Activated CD4-positive, CD25-positive, alpha-beta regulatory T cell treated with anti-CD3 and anti-CD28 coated beads, Interleukin-2, amount 50 U/mL, for 16 hours (primary cell): Measurements from ENCODE around the gene KLHL28.
A peak's percentile ranks its signal among the peaks of the same experiment; 100 is the strongest.
"Not testable (repeated sequence)": the region's sequence is repeated elsewhere in the genome, so short reads cannot be mapped to it uniquely, and the experiment has no call there.

Experiments
- DNase-seq: peaks from one replicate; pipeline ENCODE4 v3.0.0-alpha.2; 2020; ENCODE audit warnings: low read depth, low spot score

The KLHL28 gene

DNA sequence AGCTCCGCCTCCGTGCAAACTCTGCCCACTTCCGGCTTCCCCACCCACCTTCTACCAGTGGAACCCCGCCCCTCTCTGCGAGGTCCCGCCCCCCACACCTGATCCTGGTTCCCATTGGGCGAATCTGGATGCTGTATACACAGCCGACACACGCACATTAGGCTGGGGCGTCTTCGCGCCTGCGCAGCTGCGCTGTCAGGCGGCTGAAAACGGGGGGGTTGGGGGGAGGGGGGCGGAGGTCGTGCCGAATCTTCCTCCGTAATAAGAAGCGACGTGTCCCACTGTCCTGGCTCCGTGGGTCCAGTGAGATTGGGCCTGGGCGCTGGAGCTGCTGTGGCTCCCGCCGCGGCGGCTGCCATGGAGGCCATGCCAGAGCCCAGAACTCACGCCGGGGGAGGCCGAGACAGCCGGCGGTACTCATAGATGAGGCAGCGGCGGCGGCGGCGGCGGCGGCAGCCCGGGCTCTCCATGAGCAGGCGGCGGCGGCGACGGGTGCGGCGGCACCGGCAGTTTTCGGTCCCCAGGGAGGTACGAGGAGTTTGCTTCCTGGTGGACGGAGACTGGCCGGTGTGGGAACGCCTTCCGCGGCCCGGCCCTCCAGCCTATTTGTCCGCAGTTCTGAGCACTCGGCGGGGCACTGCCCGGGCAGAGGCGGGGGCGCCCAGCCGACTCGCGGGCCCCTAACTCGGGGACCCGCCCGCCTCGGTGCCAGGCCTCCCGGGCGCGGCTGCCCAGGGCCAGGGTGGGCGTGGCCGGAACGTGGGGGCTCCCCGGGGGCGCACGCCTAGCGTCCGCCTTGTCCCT is 64.5 kb downstream of the KLHL28 start:
- peak; percentile 97 for DNase-seq

DNA sequence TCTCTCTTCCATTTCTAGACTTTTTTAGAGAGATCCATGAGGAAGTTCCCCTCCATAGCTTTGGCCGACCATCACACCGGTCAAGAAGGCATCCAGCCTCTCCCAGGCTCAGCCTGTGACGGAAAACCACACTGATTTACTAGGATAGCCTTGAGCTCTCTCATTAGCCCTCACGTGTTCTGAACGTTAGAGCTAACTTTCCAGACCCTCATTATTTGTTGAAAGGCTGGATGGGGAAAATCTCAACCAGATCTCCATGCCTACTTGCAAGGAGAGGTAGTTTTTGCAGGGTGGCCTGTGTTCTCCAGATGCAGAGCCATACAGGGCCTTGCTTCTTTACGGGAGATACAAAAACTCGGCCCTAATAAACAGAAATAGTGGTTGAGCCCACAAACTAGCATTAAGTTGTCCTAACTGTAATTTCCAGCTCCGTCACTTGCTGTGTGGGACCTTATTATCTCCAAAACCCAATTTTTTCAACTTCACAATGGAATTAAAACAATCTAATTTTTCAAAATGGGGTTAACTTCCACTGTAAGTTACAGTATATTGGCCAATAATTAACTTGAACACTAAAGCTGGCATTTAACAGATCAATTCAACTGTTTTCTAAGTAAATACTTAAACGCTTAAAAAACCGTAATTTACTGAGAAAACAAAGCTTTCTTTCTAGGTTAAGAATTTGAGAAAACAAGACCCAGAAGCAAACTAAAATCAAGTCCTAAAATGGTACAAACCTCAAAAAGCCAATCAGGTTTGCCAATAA is 65.3 kb downstream of the KLHL28 start:
- no peak for DNase-seq

DNA sequence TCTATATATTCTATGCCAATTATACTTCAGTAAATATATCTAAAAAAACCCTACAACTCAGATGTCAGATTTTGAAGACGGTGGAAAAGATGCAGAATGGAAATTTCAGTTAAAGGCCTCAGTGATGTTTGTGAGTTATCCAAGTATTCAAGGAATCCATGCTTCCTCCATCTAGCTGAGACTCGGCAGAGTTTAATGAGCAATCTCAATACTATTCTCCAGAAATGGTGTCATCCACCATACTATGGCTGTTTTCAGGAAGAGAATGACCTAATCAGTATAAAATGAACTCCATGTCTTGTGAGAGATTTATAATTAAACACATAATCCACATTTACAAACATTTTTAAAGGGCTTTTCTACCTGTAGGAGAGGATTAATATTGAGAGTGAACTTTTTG is 66.0 kb downstream of the KLHL28 start:
- no peak for DNase-seq

DNA sequence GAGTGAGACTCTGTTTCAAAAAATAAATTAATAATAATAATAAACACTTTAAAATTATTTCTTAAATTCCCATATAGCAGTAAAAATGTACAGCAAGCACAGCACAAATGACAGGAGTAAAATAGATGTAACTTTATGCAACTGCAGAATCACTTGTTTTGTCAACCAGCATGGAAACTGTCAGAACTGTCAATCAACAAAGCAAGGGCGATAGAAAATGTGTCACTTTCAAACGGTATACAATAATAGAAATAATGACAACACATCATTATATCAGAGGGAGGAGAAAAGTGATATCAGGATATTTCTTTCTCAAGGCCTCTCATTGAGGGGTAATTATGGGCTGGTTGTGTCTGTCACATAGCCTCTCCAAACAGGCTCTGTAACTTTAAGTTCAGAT is 68.2 kb downstream of the KLHL28 start:
- DNase-seq: no peak

DNA sequence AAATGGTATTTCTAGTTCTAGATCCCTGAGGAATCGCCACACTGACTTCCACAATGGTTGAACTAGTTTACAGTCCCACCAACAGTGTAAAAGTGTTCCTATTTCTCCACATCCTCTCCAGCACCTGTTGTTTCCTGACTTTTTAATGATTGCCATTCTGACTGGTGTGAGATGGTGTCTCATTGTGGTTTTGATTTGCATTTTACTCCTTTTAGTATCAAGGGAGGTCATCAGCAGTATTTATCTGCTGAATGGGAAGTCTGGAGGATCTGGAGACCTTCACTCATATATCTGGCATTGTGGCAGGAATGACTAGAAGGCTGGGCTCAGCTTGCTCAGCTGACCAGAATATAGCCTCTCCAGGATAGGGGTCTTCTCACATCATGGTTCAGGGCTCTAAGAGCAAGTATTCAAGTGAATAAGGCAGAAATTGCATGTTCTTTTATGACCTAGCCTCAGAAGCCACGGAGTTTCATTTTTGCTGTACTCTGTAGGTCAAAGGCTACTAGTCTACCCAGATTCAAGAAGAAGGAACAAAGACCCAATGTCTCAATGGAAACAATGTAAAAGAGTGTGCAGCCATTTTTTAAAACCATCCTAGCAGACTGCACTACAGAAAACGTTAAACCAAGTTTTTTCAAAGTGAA is 69.9 kb downstream of the KLHL28 start:
- DNase-seq: not testable (repeated sequence)

DNA sequence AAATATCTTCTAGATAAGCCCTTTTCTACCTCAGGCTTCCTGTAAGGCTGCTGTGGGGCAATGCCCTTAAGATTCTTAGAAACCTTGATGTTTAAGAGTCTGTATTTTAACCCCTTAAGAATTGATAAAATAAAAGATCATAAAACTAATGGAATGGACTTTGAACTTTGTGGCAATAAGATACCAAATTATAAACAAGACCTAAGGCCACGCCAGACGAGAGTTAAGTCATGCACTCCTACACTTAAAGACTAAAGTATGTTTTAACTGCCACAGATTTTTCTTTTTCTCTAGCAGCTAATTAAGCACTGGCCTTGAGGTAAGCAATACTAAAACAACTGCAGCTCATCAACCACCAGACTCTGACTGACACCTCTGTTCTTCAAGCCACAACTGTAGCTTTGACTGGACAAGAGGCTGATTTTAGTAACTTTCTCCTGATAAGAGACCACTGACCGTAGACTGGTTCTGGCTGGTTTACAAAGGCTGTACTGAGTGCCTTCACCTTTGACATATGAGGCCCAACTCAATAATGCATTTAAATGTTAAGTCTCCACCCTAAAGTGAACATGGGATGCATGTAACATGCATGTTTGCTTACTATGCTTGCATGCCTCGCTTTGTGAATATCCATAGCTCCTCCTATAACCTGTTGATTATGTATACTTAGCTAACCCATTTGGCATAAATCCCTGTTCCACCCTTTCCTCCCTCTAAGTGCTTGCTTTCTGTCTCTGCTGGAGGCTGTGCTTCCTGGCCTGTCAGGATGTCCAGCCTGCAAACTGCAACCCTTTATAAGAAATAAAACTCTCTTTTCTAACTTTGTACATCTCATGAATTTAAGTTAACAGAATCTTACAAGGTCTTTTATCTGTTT is 71.9 kb downstream of the KLHL28 start:
- no peak for DNase-seq

DNA sequence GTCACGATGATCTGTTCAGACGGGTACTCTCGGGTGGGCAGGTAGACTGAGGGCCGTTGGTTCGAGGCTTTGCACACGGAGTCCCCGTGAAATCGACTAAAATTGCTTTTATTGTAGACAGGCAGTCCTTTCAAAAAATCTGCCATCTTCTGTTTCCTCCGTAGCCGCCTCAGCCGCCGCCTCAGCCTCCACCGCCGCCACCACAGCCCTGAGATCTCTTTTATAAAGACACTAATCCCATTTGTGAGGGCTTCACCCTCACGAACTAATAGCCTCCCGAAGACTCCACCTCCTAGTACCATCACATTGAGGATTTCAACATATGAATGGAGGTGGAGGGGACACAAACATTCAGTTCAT is 74.2 kb downstream of the KLHL28 start:
- DNase-seq: no peak

DNA sequence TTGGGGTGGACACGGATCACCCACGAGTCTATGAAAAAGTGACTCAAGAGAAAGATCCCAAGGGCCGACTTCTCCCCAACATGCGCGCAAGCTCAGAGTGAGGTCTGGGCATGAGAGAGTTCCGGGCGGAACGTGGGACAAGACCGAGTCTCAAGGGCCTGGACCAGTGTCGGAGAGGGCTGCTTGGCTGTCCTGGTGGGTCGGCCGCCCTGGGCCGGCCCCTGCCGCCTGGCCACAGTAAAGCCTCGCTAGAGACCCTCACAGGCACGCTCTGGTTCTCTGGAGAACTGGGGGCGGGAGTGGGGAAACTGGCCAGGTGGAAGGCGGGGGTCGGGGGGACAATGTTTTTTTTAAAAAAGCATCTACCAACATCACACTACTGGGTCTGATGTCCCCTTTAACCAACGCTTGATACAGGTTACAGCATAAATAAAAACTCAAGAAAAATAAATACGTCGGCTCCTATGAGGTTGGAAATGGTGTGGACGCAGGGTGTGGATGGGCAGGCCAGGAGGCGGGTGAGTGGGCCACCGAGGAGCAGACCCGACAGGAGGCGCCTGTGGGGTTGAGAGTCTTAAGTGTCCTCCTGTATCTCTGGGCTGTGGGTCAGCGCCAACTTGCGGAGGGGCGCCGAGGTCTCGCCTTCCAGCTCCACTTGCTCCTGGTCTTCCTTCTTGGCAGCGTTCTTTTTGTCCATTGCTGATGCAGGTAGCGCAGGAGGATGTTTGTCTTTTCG is 74.7 kb downstream of the KLHL28 start:
- DNase-seq: no peak

DNA sequence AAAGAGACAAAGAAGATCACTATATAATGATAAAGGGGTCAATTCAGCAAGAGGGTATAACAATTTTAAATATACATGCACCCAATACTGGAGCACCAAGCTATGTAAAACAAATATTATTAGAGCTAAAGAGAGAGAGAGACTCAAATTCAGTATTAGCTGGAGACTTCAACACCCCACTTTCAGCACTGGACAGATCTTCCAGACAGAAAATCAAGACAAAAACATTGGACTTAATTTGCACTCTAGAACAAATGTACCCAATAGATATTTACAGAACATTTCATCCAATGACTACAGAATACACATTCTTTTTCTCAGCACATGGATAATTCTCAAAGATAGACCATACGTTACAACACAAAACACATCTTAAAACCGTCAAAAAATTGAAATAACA is 81.0 kb downstream of the KLHL28 start:
- DNase-seq: no peak
